HG03439 (cell line): ENCODE measurements around the gene ADARB1.

Source experiments
- ATAC-seq: cut with Tn5 transposase; IDR thresholded peaks from one replicate; pipeline ENCODE4 v1.9.1; 2021; ENCODE audit warnings: mild to moderate bottlenecking, moderate library complexity; ENCODE audit not compliant: unreplicated experiment

Gene ADARB1

GRCh38 chr21:45054227-45054926 is 20.0 kb upstream of the ADARB1 start:
- no peak for ATAC-seq

GRCh38 chr21:45054927-45055612 is 19.3 kb upstream of the ADARB1 start:
- ATAC-seq, result no peak

GRCh38 chr21:45055861-45056260 is 18.5 kb upstream of the ADARB1 start:
- ATAC-seq, result no peak

- ATAC-seq, result no peak
Observed at GRCh38 chr21:45056296-45056904, 18.0 kb upstream of the ADARB1 start.

- no peak for ATAC-seq
Observed at GRCh38 chr21:45056917-45057560, 17.3 kb upstream of the ADARB1 start.

- no peak for ATAC-seq
Observed at GRCh38 chr21:45057886-45058285, 16.5 kb upstream of the ADARB1 start.

- ATAC-seq, result no peak
Observed at GRCh38 chr21:45059121-45059520, 15.3 kb upstream of the ADARB1 start.

GRCh38 chr21:45060089-45060488 is 14.3 kb upstream of the ADARB1 start:
- no peak for ATAC-seq

GRCh38 chr21:45060675-45061311 is 13.6 kb upstream of the ADARB1 start:
- no peak for ATAC-seq

- no peak for ATAC-seq
Observed at GRCh38 chr21:45064091-45064490, 10.3 kb upstream of the ADARB1 start.

GRCh38 chr21:45064618-45065399 is 9.6 kb upstream of the ADARB1 start:
- no peak for ATAC-seq

GRCh38 chr21:45067462-45068285 is 6.7 kb upstream of the ADARB1 start:
- no peak for ATAC-seq

GRCh38 chr21:45069085-45069484 is 5.3 kb upstream of the ADARB1 start:
- ATAC-seq, result no peak

- no peak for ATAC-seq
Observed at GRCh38 chr21:45069711-45070110, 4.7 kb upstream of the ADARB1 start.

- ATAC-seq, result no peak
Observed at GRCh38 chr21:45071078-45071873, 3.1 kb upstream of the ADARB1 start.

GRCh38 chr21:45071874-45072737 is 2.3 kb upstream of the ADARB1 start:
- ATAC-seq, result no peak

GRCh38 chr21:45072738-45073300 is 1.6 kb upstream of the ADARB1 start:
- no peak for ATAC-seq
